Muscle layer of duodenum (tissue), 2 donors: ENCODE data around the gene TCHP.

Source experiments
- H3K27ac ChIP-seq: one replicate; pipeline ENCODE4 v1.7.0; 2013; ENCODE audit warnings: mild to moderate bottlenecking, low read length
- H3K27me3 ChIP-seq: one replicate; pipeline ENCODE4 v1.7.0; 2013; ENCODE audit warnings: low read depth, mild to moderate bottlenecking, control low read depth, low read length
- H3K36me3 ChIP-seq, 2 donors: one replicate each; pipeline ENCODE4 v1.7.0; 2013; ENCODE audit warnings: low read length in 2 of 2, control low read depth in 1 of 2, mild to moderate bottlenecking in 1 of 2; ENCODE audit not compliant: insufficient read depth in 2 of 2, control insufficient read depth in 1 of 2
- H3K4me1 ChIP-seq, 2 donors: one replicate each; pipeline ENCODE4 v1.7.0; 2013; ENCODE audit warnings: low read length in 2 of 2, mild to moderate bottlenecking in 2 of 2, control low read depth in 1 of 2, moderate library complexity in 1 of 2; ENCODE audit not compliant: insufficient read depth in 2 of 2, control insufficient read depth in 1 of 2
- H3K4me3 ChIP-seq, 2 donors: one replicate each; pipeline ENCODE4 v1.7.0; 2013; ENCODE audit warnings: low read length in 2 of 2, low read depth in 1 of 2, mild to moderate bottlenecking in 1 of 2
- H3K9me3 ChIP-seq, 2 donors: one replicate each; pipeline ENCODE4 v1.7.0; 2013; ENCODE audit warnings: low read length in 2 of 2, control low read depth in 1 of 2, mild to moderate bottlenecking in 1 of 2; ENCODE audit not compliant: control insufficient read depth in 1 of 2
- donor health status: healthy.

TCHP gene

GRCh38 chr12:109952160-109952858 is 52.2 kb downstream of the TCHP start:
- peaks cover 44 to 48% of the 10 kb centered on the region in 2 donors for H3K36me3 ChIP-seq
- H3K4me3 ChIP-seq = no peak overlapping the region
- H3K27me3 ChIP-seq = no peaks in the 10 kb centered on the region
- no peaks in the 10 kb centered on the region for H3K9me3 ChIP-seq
- peaks cover 20 to 46% of the 10 kb centered on the region in 2 donors for H3K4me1 ChIP-seq
- H3K27ac ChIP-seq = no peak overlapping the region

DNA sequence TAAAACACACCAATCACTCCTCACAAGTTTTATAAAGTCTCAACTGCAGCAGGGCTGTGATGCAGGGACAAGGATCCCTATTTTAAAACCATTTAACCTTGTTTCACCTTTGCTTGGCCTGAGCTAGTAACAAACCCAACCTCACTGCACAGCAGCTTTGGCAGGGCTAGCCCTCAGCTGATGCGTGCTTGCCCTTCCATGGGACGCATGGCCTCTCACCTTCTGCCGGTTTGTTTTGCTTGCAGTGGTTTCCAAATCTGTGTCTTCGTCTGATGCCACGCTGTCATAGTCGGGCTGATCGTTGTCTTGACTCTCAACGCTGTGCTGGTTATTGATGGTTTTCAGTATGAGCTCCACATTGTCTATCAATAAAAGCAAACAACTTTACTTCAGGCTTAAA is 52.8 kb downstream of the TCHP start:
- Histone ChIP-seq H3K9me3 (no peaks in the 10 kb centered on the region), H3K4me3 (no peak overlapping the region), H3K27ac (no peak overlapping the region), H3K27me3 (no peaks in the 10 kb centered on the region), H3K4me1 (peaks cover 20 to 40% of the 10 kb centered on the region in 2 donors), H3K36me3 (peaks cover 44 to 49% of the 10 kb centered on the region in 2 donors)

- no peaks in the 10 kb centered on the region for H3K27me3 ChIP-seq
- no peaks in the 10 kb centered on the region for H3K9me3 ChIP-seq
- H3K36me3 ChIP-seq = peaks cover 46 to 52% of the 10 kb centered on the region in 2 donors
- H3K4me3 ChIP-seq = no peak overlapping the region
- peaks cover 13 to 32% of the 10 kb centered on the region in 2 donors for H3K4me1 ChIP-seq
- no peak overlapping the region for H3K27ac ChIP-seq
Observed at GRCh38 chr12:109953656-109954055, 53.6 kb downstream of the TCHP start.

GRCh38 chr12:109958374-109958773 is 58.3 kb downstream of the TCHP start:
- no peak overlapping the region for H3K4me3 ChIP-seq
- no peaks in the 10 kb centered on the region for H3K9me3 ChIP-seq
- H3K36me3 ChIP-seq = peaks cover 44 to 70% of the 10 kb centered on the region in 2 donors
- H3K27me3 ChIP-seq = no peaks in the 10 kb centered on the region
- H3K4me1 ChIP-seq = no peaks in the 10 kb centered on the region
- no peak overlapping the region for H3K27ac ChIP-seq

GRCh38 chr12:109959411-109960093 is 59.5 kb downstream of the TCHP start:
- H3K36me3 ChIP-seq = peaks cover 44 to 69% of the 10 kb centered on the region in 2 donors

DNA sequence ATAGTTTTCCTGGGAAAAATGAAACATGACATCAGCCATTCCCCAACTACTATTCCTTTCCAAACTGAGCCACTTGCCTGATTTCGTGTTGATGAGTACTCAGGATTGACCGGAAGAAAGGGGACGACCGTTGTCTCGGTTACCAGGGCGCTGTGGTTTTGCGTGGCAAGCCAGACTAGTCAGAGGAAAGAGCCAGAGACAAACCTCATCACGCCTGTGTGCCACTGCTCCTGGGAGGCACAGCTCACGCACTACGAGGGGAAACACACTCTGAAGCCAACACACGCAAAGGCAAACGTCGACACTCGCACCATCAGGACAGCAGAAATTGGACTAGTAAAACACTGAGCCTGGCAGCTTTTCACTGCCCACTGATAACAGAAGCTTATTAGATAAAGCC is 61.1 kb downstream of the TCHP start:
- Histone ChIP-seq H3K36me3 (peaks cover 53 to 73% of the 10 kb centered on the region in 2 donors), H3K9me3 (no peaks in the 10 kb centered on the region), H3K27me3 (no peaks in the 10 kb centered on the region), H3K4me3 (no peak overlapping the region), H3K4me1 (no peaks in the 10 kb centered on the region), H3K27ac (no peak overlapping the region)

More at GRCh38 chr12:109959411-109960093, 59.5 kb downstream of the TCHP start:
- H3K27me3 ChIP-seq = no peaks in the 10 kb centered on the region
- H3K4me3 ChIP-seq = no peak overlapping the region
- H3K9me3 ChIP-seq = no peaks in the 10 kb centered on the region
- H3K4me1 ChIP-seq = no peaks in the 10 kb centered on the region
- H3K27ac ChIP-seq = no peak overlapping the region

GRCh38 chr12:109961612-109962011 is 61.5 kb downstream of the TCHP start:
- no peaks in the 10 kb centered on the region for H3K9me3 ChIP-seq
- no peaks in the 10 kb centered on the region for H3K27me3 ChIP-seq
- no peak overlapping the region for H3K27ac ChIP-seq
- H3K4me3 ChIP-seq = no peak overlapping the region
- H3K4me1 ChIP-seq = no peaks in the 10 kb centered on the region
- peaks cover 49 to 70% of the 10 kb centered on the region in 2 donors for H3K36me3 ChIP-seq

- Histone ChIP-seq H3K9me3 (no peaks in the 10 kb centered on the region), H3K27ac (no peak overlapping the region), H3K27me3 (no peaks in the 10 kb centered on the region), H3K36me3 (peaks cover 49 to 72% of the 10 kb centered on the region in 2 donors), H3K4me1 (no peaks in the 10 kb centered on the region), H3K4me3 (no peak overlapping the region)
Observed at GRCh38 chr12:109962398-109962797, 62.3 kb downstream of the TCHP start.

GRCh38 chr12:109963330-109963729 is 63.3 kb downstream of the TCHP start:
- no peaks in the 10 kb centered on the region for H3K4me1 ChIP-seq
- H3K36me3 ChIP-seq = peaks cover 48 to 73% of the 10 kb centered on the region in 2 donors
- H3K27me3 ChIP-seq = no peaks in the 10 kb centered on the region
- no peaks in the 10 kb centered on the region for H3K9me3 ChIP-seq
- no peak overlapping the region for H3K27ac ChIP-seq
- H3K4me3 ChIP-seq = no peak overlapping the region

DNA sequence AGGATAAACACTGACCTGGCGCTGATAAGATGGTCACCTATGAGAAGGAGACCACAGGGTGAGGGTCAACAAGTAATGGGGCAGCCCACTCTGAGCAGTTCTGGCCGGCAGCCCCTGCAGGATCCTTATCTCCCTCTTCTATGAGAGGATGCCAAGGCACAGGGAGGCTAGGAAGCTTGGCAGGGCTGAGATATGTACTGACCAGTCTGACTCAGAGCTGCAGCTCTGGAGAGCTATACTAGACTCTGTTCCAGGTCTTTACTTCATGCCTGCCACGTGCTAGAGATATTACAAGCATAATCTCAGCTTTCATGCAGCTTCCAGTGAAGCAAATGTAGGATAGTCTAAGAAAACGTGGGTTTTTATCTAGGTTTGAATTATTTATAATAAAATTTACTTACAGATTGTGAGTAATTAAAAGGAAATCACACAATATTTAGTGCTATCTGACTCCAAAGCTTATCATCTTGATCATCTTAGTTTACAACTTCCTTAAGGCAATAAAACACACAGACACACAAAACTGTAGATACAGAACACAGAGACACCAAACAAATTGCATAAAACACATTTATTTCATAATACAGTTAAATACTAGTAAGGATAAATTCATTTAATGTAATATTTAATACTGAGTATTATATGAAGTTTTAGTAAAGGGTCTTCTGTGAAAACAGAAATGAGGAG is 63.8 kb downstream of the TCHP start:
- no peaks in the 10 kb centered on the region for H3K27me3 ChIP-seq
- no peak overlapping the region for H3K27ac ChIP-seq
- H3K4me3 ChIP-seq = no peak overlapping the region
- peaks cover 42 to 68% of the 10 kb centered on the region in 2 donors for H3K36me3 ChIP-seq
- no peaks in the 10 kb centered on the region for H3K4me1 ChIP-seq
- no peaks in the 10 kb centered on the region for H3K9me3 ChIP-seq

- Histone ChIP-seq H3K9me3 (no peaks in the 10 kb centered on the region), H3K27me3 (no peaks in the 10 kb centered on the region), H3K4me1 (no peaks in the 10 kb centered on the region), H3K36me3 (peaks cover 25 to 64% of the 10 kb centered on the region in 2 donors), H3K27ac (no peak overlapping the region), H3K4me3 (no peak overlapping the region)
Observed at GRCh38 chr12:109966546-109966945, 66.5 kb downstream of the TCHP start.
